HG03558 (cell line): ENCODE data around the gene CBFA2T3.

Experiments
- ATAC-seq: cut with Tn5 transposase; IDR thresholded peaks from one replicate; pipeline ENCODE4 v1.9.1; 2021; ENCODE audit warnings: moderate number of reproducible peaks; ENCODE audit not compliant: unreplicated experiment; ENCODE audit errors: extremely low read depth

Gene CBFA2T3

GRCh38 chr16:88966986-88967829 lies 9.8 kb downstream of the CBFA2T3 start:
- ATAC-seq = no peak

- no peak for ATAC-seq
Observed at GRCh38 chr16:88965826-88966480, 11.1 kb downstream of the CBFA2T3 start.

- no peak for ATAC-seq
Observed at GRCh38 chr16:88965411-88965810, 11.6 kb downstream of the CBFA2T3 start.

GRCh38 chr16:88964636-88965035 lies 12.4 kb downstream of the CBFA2T3 start:
- no peak for ATAC-seq

- no peak for ATAC-seq
Observed at GRCh38 chr16:88963583-88963982, 13.4 kb downstream of the CBFA2T3 start.

- ATAC-seq = no peak
Observed at GRCh38 chr16:88962478-88963152, 14.4 kb downstream of the CBFA2T3 start.

GRCh38 chr16:88961011-88961410 lies 16.0 kb downstream of the CBFA2T3 start:
- ATAC-seq = no peak

GRCh38 chr16:88960516-88960915 lies 16.5 kb downstream of the CBFA2T3 start:
- ATAC-seq = no peak

- no peak for ATAC-seq
Observed at GRCh38 chr16:88959022-88959421, 18.0 kb downstream of the CBFA2T3 start.

GRCh38 chr16:88957887-88958577 lies 19.0 kb downstream of the CBFA2T3 start:
- ATAC-seq = no peak

GRCh38 chr16:88957433-88957767 lies 19.6 kb downstream of the CBFA2T3 start:
- ATAC-seq = no peak

GRCh38 chr16:88956546-88957432 lies 20.2 kb downstream of the CBFA2T3 start:
- ATAC-seq = no peak

- no peak for ATAC-seq
Observed at GRCh38 chr16:88955906-88956305, 21.1 kb downstream of the CBFA2T3 start.

- no peak for ATAC-seq
Observed at GRCh38 chr16:88953003-88953690, 23.9 kb downstream of the CBFA2T3 start.

- no peak for ATAC-seq
Observed at GRCh38 chr16:88951989-88952388, 25.0 kb downstream of the CBFA2T3 start.

GRCh38 chr16:88951501-88951900 lies 25.5 kb downstream of the CBFA2T3 start:
- no peak for ATAC-seq

GRCh38 chr16:88948781-88949490 lies 28.1 kb downstream of the CBFA2T3 start:
- ATAC-seq = no peak

- no peak for ATAC-seq
Observed at GRCh38 chr16:88945473-88945872, 31.5 kb downstream of the CBFA2T3 start.

- ATAC-seq = no peak
Observed at GRCh38 chr16:88943741-88944140, 33.3 kb downstream of the CBFA2T3 start.
